GM23338 (cell line): ENCODE results near the gene ZNF841.

Experiments
- CTCF ChIP-seq, 2 experiments: fragments of 200-600 bp in 1 of 2; sonication (generic) in 1 of 2; conservative IDR thresholded peaks; 2 replicates each; pipeline versions ENCODE4 v1.5.1 to v1.6.1; 2016 to 2017; ENCODE audit warnings: antibody characterized with exemption in 2 of 2, low read depth in 2 of 2, mild to moderate bottlenecking in 2 of 2, moderate library complexity in 1 of 2
- EZH2 ChIP-seq: fragments of 200-600 bp; sonication (generic); IDR thresholded peaks from one replicate; pipeline ENCODE4 v1.8.0; 2017; ENCODE audit warnings: antibody characterized with exemption, mild to moderate bottlenecking, low read depth; ENCODE audit not compliant: unreplicated experiment
- EZH2phosphoT487 ChIP-seq: fragments of 200-600 bp; sonication (generic); IDR thresholded peaks from one replicate; pipeline ENCODE4 v1.8.1; 2018; ENCODE audit warnings: antibody characterized with exemption; ENCODE audit not compliant: unreplicated experiment
- NANOG ChIP-seq: IDR thresholded peaks from 2 replicates; pipeline ENCODE4 v1.6.1; 2016; ENCODE audit warnings: antibody characterized with exemption, borderline replicate concordance
- REST ChIP-seq: IDR thresholded peaks from one replicate; pipeline ENCODE4 v1.6.1; 2018; ENCODE audit warnings: antibody characterized with exemption; ENCODE audit not compliant: unreplicated experiment

- TF ChIP-seq CTCF (conservative IDR thresholded peaks at IDR 0.05; ENCODE audit: low read depth in 2 of 2) (no peak), NANOG (no peak), EZH2phosphoT487 (no peak), REST (no peak), EZH2 (no peak)
Measured at GRCh38 chr19:52066258-52066863, 29.2 kb downstream of the ZNF841 start.
